HG02642 (cell line): ENCODE measurements around the gene CARHSP1.
"Not testable (repeated sequence)": the region's sequence is repeated elsewhere in the genome, so short reads cannot be mapped to it uniquely, and the experiment has no call there.

Experiments
- ATAC-seq: cut with Tn5 transposase; IDR thresholded peaks from one replicate; pipeline ENCODE4 v1.9.1; 2021; ENCODE audit warnings: mild to moderate bottlenecking; ENCODE audit not compliant: unreplicated experiment, poor library complexity

CARHSP1 gene

DNA sequence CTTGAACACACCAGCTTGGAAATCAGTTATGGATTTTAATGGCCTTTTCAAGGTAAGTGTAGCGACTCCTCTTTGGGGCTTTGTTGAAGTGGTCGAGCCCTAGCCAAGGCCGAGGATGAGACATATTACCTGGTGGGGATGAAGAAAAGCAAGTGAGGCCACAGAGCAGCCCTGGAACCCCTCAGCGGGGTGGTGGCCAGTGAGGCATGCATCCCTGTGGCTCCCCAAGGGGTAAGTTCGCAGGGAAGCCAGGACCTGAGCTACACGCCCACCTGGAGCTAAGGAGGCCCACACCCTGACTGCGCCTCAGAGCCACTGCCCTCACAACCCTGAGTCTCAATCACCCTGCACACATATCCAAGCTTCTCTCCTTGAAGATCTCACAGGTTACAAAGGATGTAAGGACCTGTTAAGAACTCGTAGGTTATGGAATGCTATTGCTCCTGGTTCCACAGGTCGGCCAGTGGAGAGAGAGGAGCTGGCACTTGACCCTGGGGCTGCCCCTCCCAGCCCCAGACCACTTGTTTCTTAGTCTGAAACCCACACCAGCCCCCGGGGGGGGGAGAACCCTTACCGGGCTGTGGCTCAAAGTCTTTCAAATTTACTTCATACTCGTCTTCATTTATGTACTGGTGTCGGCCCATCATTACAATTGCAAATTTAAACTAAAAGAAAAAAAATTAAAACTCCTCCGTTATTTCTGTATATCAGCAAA lies 25.3 kb upstream of the CARHSP1 start:
- ATAC-seq: no peak

DNA sequence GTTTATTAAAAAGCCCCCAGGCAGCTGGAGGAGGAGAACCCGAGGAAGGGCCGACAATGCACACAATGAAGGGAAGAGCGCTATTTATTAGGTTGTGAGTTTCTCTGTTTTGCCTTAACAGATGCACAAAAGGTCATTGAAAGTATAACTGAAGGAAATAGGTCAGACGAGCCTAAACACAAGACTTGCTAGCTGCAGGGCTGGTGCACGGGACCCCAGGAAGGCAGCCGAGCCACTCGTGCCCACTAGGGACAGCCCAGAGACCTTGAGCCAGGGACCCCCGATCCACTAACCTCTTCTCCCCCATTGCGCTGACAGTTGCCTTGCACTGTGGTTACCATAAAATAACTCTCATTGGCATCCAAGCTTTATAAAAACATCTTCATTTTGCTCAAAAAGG lies 24.6 kb upstream of the CARHSP1 start:
- ATAC-seq: no peak

DNA sequence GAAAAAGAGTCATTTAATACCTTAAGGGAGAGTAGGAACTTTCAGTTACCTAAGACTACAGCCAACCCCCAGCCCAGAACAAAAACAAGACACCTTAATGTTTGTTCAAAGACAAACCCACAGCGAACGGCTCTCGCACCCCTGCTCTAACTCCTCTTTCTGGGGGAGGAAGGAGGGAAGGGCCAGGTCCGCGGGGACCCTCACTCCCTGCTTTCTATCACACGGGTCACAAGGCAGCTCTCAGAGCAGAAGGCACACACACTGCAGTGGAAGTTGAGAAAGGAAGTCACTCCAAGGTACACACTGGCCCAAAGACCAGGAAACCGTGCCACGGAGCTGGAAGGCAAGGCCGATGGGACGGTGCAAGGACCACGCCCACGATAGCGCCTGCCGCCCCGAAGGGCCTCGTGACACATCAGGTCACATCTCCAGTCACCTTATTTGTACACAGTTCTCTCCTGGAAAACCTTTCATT lies 23.3 kb upstream of the CARHSP1 start:
- ATAC-seq: peak; percentile 26

DNA sequence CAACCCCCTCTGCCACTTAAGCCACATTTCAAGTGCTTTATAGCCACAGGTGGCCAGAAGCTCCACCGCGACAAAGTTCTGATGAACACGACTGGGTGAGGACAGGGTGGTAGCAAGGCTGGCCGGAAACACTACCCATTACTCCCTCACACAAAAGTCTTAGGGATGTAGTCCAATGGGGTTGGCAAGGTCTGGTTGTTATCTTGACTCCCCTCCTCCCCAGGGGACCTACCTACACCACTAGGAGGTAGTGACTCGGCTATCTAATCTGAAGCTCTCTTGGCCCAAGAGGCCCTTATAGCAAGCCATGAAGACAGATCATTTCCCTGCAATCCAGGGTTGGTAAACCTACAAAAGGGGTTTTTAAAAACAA lies 21.7 kb upstream of the CARHSP1 start:
- ATAC-seq: no peak

DNA sequence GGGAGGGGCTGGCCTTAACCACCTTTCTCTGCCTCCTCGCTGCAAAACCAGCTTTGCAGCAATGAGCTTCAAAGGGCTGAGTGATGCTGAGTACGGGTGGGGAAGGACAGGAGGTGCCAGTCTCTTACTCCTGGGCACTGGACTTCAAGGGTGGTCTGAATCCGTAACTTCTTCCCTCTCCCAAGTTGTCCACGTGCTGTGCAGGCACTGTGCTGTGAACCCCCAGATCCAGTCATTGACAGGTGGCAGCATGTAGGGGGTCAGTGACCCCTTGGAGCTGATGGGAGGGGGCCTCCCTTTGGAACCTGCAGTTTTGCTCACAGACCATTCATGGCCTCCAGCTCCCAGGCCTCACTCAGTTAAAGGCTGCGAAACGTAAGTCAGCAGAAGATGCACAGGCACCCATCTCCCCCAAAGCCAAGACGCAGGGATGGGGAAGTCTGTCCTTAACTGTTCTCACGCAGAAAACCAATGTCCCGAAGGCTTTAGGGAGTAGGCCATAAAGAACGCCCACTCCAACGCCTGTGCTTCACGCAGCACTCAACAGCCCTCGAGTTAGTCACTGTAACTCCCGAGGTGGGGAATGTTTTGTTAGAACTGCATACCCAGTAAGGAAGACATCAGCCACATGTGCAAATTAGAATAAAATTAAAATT lies 21.2 kb upstream of the CARHSP1 start:
- no peak for ATAC-seq

DNA sequence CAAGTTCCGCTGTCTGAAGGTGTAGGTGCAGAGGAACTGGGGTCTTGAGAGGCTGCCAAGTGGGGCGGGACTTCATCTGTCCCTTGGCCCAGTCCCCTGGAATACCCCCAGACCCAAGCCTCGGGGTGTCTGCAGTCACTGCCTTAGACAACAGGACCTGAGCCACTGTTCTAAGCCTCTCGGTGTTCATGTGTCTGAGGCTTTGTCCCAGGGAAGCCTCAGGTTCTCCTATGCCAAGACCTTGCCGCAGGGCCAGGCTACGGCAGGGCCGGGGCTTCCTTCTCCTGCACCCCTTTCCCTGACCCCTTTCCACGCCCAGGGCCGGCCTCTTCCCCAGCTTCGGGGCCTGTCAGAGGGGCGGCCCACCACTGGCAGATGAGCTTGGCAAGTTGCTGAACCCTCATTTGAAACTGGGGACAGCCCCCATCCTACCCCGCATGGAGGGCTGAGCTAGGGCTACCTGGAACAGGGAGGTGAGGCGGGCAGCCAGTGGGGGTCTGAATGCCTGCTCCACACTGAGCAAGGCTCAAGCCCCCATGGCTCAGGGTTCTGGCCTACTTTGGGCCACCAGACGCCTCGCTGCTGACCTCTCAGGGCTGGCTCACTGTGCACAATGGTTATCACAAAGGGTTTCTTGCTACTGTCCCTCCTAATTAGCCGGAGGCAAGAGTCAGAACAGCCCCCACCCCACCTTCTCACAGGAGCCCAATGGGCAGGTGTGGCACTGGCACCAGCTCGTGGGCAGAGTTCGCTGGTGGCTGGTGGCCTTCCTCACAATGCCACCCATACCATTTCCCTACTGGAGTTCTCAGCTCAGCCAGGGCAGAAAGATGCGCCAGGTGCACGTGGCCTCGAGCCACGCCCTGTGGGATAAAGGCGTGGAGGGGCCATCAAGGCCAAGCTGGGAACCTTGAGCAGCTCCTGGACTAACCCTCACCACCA lies 20.4 kb upstream of the CARHSP1 start:
- ATAC-seq: no peak

DNA sequence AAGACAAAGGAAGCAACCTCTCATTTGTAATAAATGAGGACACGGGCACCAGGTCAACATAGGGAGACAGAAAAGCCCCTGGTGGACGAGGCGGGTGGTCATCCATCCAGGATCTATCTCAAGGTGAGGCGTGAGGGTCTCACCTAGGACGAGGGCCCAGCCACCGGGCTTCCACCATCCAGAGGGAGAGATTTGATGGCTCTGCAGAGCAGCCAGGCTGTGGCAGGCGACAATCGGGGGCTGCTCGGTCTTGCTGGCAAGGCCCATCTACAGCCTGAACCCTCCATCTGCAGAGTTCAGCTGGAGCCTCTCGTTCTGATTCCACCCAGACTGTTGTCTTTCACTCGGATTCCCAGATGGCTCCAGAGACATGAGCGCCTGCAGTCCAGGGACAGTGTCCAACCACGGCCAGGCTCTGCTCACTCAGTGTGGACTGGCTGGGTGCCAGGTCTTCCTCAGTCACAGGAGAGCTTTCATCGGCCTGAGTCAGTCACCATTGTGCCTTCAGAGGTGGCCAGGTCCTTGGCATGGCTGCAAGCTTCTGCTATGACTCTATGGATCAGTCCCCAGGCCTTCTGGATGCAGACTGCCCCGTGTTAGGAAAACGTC lies 19.2 kb upstream of the CARHSP1 start:
- ATAC-seq: no peak

DNA sequence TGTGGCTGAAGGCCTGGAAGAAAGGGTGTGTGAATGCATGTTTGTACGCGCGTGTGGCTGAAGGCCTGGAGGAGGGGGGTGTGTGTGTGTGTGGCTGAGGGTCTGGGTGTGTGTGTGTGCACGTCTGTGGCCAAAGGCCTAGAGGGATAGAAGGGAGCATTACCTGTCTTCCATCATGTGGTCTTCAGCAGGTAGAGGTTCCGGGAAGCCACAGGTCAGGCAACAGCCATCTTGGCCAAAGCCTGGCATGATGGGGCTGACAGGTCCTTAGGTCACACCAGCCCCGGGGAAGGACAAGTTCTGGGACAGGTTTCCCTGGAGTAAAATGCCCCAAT lies 18.6 kb upstream of the CARHSP1 start:
- no peak for ATAC-seq

DNA sequence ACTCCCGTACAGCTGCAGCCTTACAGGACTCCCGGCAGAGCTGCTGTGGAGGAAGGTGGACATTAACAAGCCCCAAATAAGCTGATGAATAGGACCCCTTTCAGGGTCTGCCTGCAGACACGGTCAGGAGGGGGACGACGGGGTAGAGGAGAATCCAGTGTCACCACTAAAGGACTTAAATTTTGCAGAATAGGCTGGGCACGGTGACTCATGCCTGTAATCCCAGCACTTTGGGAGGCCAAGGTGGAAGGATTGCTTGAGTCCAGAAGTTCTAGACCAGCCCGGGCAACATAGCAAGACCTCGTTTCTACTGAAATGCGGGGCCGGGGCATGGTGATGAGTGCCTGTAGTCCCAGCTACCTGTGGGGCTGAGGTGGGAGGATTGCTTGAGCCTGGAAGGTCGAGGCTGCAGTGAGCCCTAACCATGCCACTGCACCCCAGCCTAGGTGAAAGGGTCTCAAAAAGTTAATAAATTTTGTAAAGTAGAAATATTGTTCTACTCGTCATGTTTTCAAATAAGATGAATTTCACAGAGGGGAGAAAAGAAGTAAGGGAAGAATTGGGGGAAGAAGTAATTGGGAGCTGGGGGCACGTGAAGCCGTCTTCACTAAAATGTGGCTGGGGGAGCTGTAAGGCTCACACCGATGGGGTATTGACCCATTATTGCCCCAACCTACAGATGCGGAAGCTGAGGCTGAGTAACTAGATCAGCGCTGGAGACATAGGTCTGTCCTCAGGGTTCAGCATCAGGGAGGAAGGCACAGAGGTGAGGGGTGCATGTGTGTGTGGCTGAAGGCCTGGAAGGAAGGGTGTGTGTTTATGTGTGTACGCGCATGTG lies 18.0 kb upstream of the CARHSP1 start:
- ATAC-seq: no peak

DNA sequence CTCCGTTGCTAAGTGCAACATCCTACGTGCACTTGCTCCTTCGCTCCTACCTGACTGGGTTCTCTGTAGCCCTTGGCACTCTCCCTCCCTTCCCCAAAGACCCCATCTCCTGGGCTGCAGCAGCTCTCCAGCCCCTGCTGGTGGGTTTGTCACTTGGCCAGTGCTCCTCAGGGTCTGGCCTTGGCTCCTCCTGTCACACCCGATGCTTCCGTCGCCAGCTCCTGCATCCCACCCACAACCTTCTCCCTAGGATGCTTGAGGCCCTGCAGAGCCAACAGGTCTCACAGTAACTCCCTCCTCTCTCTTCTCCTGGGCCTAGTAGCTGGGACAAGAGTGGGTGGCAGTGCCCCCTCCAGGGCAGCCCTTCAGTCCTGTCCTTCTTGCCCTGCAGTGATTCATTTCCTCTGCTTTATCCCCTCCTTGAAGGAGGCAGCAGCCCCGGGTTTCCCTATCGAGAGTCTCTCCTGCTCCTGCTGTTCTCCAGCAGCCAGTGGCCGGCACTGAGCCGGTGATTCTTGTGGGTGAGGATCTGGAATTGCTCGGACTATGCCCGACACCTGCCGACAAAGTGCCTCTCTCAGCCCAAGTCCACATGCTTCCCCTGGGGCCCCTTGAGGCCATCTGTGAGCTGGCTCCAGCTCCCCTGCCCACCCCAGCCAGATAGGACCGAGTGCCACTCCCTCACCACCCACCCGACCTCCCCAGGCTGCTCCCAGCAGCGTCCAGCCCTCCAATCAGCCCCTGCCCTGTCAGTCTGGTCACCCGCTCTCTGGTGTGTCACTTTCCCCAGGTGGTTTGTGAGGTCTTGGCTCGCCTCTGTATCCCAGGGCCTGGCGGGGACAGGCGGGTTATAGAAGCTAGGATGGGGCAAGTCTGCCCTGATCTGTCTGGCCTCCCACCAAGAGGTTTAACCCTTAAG lies 17.1 kb upstream of the CARHSP1 start:
- no peak for ATAC-seq

DNA sequence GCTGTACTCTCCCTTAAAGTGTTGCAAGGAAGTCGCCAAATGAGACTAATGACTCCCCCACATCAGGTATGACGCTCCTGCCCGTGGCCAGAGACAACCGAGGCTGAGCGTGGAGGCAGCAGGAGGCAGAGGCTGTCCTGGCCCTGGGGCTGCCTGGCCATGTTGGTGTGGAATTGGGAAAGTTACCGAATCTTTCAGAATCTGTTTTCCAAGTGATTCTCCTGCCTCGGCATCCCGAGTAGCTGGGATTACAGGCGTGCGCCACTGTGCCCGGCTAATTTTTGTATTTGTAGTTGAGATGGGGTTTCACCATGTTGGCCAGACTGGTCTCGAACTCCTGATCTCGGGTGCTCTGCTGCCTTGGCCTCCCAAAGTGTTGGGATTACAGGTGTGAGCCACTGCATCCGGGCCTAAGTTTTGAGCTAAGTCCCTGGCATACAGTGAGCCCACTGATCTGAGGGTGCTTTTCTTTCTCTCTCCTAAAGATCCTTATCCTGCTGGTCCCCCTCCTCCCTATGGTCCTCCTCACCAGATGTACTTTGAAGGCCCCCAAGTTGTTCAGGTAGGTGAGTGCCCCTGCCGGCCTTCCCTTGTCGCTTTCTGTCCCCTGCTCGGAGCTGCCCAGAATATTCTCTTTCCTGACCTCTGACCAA lies 14.0 kb upstream of the CARHSP1 start:
- no peak for ATAC-seq

DNA sequence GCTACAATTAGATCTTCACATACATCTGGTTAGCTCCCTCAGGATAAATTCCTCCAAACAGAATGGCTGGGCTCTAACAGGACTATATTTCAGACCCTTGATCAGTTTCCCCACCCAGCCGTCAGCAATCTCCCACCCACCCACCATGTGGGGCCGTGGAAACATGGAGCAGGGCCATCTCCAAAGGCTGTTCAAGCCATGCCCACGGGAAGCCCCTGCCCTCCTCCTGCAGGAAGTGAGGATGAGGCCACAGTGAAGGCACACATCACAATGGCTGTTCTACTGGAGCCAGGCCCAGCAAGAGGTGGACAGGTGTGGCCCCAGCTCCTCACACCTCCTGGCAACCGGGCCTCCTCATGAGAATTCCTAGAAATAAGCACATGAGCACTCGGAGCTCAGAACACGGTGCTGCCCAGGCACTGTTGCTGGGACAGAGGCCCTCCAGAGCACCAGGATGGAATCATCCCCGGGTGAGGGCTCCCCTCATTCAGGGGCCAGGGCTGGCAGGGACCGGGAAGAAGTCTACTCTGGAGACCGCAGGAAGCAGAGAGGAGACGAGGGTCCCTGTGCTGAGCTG lies 13.3 kb upstream of the CARHSP1 start, which contains the start of gene LITAFD:
Gene LITAFD, plus strand, starts transcription at position 311 of the 577 bp plus-strand sequence. CDS start 2,005 bp downstream, outside the sequence.
- ATAC-seq: no peak

DNA sequence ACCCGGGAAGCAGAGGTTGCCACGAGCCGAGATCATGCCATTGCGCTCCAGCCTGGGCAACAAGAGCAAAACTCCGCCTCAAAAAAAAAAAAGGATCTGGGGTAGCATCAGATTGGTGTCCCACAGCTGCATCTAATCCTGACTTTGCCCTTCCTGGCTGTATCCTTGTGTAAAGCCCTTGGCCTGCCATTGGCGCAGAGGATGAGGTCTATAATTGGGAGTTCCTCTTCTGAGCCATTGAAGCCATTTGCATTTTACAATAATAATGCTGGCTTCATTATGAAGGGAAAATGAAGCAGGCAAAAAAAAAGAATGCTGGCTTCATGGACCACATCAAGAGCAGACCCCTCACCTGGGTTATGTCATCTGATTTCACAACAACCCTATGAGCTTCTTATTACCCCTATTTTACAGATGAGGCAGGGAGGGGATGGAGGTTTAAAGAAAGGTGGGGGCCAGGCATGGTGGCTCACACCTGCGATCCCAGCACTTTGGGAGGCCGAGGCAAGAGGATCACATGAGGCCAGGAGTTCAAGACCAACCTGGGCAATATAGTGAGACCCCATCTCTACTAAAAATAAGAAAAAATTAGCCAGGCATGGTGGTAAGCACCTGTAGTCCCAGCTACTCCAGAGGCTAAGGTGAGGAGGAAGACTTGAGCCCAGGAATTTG lies 12.2 kb upstream of the CARHSP1 start:
- ATAC-seq: no peak

DNA sequence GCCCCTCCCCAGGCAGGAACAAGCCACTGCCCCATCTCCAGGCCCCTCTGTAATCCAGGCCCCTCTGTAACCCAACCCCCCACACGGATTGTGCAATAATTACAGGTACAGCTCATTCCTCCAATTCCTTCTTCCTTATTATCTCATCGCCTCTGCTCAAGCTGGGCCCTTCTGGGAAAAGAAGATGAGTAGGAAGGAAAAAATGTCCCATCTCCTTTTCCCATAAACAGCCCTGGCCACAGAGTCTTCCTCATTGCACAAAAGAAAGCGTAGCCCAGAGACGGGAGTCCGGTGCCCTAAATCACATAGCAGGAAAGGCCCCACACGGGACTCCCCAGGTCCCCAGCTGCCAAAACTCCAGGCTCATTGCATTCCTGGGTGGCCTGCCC lies 9.7 kb upstream of the CARHSP1 start:
- no peak for ATAC-seq

DNA sequence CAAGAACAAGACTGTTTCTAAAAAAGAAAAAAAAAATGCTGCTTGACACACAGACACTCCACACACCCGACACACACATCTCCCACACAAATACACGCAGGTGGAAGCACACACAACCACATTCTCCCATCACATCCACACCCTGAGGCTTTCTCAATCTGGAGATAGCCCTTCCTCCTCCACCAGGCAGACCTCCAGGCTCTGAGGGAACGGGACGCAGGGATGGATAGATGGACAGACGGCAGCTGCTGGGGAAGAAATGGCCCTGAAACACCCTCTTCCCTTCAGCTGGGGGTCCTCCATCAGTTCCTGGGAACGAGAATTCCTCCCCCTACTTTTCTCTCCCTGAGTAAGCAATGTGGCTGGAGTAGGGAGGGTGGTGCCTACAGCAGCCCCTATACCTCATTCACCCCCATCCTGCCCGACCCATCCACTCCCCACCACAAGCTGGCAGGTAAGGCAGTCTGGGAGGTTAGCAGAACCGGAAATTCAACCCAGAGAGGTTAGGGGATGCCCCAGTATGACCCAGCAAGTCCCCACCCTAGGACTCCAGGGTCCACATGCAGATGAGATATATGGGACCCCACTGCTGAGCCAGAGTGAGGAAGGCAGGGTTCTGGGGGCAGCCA lies 9.2 kb upstream of the CARHSP1 start:
- no peak for ATAC-seq

DNA sequence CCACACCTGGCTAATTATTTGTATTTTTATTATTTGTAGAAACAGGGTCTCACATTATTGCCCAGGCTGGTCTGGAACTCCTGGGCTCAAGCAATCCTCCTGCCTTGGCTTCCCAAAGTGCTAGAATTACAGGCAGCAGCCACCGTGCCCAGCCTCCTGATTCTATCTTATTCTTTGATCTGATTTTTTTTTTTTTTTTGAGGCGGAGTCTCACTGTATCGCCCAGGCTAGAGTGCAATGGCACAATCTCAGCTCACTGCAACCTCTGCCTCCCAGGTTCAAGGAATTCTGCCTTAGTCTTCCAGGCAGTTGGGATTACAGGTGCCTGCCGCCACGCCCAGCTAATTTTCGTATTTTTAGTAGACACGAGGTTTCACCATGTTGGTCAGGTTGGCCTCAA lies 6.5 kb upstream of the CARHSP1 start:
- not testable (repeated sequence) for ATAC-seq

DNA sequence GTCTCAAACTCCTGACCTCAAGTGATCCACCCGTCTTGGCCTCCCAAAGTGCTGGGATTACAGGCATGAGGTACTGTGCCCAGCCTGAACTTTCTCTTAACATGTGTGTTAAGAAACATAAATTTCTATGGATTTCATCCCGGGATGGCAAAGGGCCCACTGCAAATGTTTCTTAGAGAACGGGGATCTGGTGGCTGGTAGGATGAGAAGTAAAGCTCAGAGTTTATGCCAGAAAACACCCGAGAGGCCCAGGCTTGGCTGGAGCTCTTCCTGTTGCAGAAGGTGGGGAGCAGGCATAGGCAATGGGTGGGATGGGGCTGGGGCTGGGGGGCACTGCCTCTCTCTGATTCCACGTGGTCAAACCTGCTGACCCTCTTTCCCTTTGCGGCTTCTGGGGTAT lies 5.6 kb upstream of the CARHSP1 start:
- no peak for ATAC-seq
